ENCODE results near the gene SLIT1.

GRCh38 chr10:97058521-97058920 is 127.2 kb downstream of the SLIT1 start:
- TF ChIP-seq KDM4A (IDR thresholded peaks at IDR 0.05; ENCODE audit: low read depth, low read length, severe bottlenecking) (no peak), CBX8 (IDR thresholded peaks at IDR 0.05; ENCODE audit: borderline replicate concordance, low read depth, low read length) (no peak)

All from H1 (cell line).